ENCODE results near the gene KCTD15.

GRCh38 chr19:33862981-33863380 is 66.3 kb downstream of the KCTD15 start:
- TF ChIP-seq EP300 (IDR thresholded peaks at IDR 0.05), result no peak
- no peak for TF ChIP-seq CTCF (IDR thresholded peaks at IDR 0.05)
- TF ChIP-seq POLR2A (IDR thresholded peaks at IDR 0.05), result no peak

All from tibial nerve (tissue), 4 donors.